Stimulated activated CD4-positive, alpha-beta T cell treated with anti-CD3 and anti-CD28 coated beads, Interleukin-15, amount 100 ng/mL, for 48 hours (primary cell): Measurements from ENCODE around the gene SYNGR2.

Source experiments
- DNase-seq, 2 donors: peaks; one replicate each; pipeline ENCODE4 v3.0.0-alpha.2; 2020; ENCODE audit warnings: low read depth in 2 of 2

Gene SYNGR2

DNA sequence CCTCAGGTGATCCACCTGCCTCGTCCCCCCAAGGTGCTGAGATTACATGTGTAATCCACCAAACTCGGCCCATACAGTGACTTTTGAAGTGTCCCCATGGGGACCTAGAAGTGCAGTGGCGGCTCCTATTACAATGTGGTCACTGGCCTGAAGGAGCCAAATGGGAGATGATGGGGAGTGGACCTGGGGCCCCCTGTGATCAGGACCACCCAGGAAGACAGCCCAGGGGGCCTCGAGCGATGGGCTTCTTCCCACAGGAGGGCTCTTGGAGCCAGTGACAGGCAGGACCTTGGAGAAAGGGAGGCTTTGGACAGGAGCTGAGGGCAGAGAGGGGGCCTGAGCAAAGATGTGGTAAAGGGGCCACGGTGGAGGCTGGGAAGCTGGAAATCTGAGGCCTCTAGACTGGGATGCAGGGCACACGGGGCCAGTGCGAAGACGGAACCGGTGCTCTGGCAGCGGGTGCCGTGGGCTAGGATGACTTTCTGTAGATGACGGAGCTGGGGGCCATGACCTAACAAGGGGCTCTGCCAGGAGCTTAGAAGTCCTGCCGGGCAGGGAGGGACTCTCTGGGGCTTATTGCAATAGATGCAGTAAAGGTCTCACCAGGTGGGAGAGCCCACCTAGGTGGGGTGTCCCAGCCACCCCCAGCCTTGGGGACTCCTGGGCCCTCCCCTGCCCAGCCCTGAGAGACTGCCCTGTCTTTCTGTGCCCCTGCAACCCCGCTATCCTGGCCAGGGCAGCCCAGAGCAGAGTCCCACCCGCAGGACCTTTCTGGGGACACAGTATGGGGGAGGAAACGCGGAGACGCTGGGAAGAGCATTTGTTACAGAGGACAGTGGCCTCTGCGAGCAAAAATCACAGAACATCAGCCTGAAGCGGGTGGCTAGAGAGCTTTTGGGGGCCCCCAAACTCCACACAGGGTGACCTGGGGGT lies 24.9 kb upstream of the SYNGR2 start:
- no peak for DNase-seq

DNA sequence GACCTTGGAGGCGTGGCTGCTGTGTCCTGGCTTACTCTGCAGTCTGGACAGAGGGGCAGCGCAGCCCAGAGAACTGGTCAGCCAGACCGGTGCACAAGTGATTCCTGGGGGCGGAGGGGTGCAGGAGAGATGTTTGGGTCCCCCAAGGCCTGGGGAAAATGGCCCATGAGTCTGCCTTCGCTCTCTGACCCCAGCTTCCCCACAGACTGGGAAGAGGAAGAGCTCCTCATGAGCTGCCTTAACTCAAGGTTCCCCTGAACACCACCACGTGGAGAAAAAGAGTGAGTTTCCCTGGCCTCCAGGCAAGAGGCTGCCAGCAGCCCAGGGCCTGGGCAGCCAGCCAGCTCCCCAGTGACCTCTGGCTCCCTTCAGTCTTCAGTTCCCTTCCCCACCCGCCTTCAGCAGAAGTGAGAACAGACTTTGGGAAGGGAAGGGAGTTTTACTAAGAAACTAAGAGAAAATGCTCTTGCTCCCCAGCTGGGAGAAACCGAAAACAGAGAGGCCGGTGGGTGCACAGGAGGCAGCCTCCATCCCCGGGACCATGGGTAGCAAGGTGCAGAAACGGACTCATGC lies 24.1 kb upstream of the SYNGR2 start:
- no peak for DNase-seq

DNA sequence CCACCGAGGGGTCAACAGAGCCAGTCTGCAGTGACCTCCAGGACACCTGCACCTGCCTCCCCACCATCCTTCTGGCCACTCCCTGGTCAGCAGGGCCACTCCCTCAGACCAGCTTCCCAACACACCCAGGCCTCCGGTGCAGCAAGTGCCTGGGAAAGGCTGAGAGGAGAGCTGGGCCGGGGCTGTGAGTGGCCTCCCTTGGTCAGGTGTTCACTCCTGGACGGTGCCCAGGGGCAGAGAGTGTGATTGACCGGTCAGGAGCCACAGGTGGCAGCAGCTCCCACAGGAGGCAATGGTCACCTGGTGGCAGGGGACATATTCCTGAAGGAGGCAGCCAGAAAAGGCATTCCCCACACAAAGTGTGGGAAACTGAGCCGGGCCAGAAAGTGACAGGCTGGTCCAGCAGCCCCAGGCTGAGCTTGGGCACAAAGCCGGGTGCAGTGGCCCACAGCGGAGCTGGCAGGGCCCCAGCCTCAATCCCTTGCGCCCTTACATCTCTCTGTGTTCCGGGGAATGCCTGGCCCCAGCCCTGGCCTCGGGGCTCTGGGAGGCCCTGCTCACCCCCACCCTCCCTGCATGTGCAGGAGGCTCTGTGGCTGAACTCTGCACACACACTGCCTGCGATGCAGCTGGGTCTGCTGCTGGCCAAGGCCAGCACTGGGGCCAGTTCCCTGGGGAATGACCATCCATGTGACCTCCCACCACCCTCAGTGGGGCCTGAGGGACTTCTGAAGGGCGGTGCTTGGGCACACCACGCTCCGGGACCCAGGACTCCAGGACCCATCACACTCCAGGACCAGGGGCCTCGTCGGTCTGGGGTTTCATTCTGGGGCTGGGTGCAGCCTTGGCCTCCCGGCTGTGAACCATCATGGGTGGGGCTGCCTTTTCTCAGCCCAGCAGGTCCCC lies 23.4 kb upstream of the SYNGR2 start:
- DNase-seq: no peak

DNA sequence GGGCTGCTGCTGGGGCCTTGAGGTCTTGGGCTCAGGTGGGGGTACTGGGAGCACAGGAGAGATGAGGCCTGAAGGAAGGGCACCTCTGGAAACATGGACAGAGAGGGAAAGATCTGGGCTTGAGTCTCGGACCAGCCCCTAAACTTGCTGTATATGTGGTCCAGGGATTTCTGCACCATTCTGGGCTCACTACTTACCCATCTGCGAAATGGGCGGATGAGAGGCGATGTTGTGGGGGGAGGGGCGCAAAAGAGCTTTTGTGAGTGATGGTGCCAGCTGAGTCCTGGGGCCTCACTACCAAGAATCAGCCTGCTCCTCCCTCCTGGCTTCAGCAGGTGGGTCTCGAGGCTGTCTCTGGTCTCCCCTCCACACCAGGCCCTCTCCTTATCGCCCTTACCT lies 21.9 kb upstream of the SYNGR2 start:
- no peak for DNase-seq

DNA sequence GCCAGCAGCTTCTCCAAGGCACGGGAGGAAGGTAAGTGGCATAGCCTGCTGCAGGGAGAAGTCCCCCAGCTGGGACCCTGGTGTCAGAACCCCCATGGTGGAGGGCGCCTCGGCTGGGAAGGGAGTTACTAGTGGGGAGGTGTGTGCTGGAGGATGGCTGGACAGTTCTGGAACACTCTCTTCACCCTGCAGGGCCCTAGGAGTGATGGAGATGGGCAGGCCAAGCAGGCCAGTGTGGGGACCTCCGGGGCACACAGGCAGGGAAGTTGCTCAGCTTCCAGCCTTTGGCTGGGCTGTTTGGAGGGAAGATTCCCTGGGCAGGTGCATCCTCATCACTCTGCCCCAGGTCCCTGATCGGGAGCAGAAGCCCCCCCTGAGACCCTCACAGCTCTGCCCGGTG lies 21.5 kb upstream of the SYNGR2 start:
- no peak for DNase-seq

DNA sequence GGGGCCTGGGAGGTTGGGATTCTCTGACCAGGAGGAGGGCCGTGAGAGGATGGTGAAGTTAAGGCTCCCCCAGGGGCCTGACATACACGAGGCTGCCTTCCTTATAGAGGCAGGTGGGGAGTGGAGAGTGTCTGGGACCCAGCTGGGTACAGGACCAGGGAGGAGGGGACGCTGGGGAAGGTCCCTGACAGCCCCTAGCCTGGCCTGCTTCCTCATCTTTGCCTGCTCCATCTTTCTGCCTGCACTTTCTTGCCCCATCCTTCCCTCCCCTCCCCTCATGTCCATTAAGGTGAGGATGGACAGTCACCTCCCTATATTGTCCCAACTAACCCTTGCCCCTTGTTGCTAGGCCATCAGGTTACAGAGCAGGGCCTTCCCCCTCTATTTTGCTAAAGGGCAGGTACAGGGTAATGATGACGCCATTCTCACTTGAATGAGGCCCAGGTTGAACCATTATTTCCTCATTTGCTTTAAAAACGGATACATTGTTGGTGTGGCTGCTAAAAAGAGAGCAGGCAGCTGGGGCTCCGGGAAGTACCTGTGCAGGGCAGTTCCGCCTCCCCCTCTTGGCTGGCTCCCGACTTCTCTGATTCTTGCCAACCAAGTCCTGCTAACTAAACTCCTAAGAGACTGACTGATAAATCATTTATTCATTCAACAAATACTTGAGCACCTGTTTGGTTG lies 20.9 kb upstream of the SYNGR2 start:
- no peak for DNase-seq

DNA sequence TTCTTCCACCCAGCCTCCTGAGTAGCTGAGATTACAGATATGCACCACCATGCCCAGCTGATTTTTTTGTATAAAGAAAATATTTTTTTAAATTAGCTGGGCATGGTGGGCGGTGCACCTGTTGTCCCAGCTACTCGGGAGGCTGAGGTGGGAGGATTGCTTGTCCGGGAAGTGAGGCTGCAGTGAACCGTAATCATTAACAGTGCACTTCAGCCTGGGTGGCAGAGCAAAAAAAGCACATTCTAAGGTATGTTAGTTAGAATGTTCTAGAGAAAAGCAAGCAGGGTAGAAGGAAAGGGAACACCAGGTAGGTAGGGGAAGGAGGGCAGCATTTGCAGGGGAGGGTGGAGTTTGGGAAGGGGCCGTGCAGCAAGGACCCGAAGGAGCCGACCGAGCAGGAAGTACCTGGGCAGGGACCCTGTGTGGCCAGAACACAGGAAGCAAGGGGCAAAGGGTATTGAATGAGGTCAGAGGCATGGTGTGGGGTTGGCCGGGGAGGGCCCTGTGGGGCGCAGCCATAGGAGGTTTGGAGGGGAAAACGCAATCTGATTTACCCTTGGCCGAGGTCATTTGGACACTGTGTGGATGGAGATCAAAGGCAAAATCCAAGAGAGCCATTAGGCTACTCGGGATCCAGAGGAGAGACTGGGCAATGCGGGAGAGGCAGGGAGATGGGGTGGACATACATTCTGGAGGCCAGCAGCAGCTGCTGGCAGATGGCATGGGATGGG lies 19.9 kb upstream of the SYNGR2 start:
- DNase-seq: no peak

DNA sequence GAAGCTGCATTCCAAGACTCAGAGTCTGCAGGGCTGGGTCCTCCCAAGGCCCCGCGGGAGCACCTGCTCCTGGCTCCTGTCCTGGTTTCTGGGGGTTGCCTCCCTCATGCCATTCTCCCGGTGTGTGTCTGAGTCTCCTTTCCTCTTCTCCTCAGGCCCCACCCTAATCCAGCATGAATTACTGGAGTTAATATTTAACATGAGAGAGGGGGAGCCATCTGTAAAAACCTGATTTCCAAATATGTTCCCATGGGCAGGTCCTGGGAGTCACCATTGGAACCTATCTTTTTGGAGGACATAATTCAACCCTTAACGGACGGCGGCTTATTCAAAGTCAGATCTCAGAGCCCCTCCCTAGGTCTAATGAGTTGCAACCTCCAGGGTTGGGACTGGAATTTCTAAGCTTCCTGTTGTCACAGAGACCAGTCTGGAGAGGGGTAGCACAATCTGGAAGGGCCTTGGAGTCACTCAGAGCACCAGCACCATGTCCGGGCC lies 16.8 kb upstream of the SYNGR2 start:
- DNase-seq: no peak

DNA sequence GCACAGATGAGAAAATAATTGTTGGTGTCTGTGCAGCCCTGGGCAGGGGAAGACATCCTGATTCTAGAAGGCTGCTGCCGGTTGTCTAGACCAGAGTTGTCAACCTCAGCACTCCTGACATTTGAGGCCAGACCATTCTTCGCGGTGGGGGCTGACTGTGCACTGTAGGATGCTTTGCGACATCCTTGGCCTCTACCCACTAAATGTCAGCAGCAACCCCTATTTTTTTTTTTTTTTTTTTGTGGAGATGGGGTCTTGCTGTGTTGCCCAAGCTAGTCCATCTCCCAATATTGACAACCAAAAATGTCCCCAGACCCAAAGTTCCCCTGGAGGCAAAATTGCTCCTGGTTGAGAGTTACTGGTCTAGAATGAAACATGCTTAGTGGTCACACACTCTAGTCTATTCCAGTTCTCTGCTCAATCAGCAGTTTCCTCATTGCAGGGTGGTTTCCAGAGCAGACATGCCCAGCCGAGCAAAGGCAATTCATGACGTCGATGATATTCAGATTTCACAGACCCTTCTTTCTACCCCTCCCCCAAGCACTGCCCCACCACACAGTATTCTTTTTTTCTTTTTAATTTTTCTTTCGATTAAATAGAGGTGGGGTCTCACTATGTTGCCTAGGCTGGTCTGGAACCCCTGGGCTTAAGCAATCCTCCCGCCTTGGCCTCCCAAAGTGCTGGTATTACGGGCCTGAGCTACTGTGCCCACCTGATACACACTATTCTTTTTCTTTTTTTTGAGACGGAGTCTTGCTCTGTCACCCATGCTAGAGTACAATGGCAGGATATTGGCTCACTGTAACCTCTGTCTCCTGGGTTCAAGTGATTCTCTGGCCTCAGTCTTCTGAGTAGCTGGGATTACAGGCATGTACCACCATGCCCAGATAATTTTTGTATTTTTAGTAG lies 13.2 kb upstream of the SYNGR2 start:
- no peak for DNase-seq

DNA sequence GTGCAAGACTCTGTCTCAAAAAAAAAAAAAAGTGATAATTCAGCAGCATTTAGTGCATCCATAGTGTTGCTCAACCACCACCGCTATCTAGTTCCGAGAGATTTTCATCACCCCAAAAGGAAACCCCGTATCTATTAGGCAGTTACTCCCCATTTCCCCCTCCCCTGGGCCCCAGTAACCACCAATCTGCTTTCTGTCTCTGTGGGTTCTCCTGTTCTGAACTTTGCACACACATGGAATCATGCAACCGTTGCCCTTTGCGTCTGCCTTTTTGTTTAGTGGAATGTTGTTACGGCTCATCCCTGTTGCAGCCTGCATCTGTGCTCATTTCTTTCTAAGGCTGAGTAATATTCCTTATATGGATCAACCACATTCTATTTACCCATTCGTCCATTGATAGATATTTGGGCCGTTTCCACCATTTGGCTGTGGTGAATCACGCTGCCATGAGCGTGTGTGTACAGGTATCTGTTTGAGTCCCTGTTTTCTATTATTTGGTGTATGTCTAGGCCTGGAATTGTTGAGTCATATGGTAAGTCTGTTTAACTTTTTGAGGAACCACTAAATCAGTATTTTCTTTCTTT lies 8.7 kb upstream of the SYNGR2 start:
- no peak for DNase-seq

DNA sequence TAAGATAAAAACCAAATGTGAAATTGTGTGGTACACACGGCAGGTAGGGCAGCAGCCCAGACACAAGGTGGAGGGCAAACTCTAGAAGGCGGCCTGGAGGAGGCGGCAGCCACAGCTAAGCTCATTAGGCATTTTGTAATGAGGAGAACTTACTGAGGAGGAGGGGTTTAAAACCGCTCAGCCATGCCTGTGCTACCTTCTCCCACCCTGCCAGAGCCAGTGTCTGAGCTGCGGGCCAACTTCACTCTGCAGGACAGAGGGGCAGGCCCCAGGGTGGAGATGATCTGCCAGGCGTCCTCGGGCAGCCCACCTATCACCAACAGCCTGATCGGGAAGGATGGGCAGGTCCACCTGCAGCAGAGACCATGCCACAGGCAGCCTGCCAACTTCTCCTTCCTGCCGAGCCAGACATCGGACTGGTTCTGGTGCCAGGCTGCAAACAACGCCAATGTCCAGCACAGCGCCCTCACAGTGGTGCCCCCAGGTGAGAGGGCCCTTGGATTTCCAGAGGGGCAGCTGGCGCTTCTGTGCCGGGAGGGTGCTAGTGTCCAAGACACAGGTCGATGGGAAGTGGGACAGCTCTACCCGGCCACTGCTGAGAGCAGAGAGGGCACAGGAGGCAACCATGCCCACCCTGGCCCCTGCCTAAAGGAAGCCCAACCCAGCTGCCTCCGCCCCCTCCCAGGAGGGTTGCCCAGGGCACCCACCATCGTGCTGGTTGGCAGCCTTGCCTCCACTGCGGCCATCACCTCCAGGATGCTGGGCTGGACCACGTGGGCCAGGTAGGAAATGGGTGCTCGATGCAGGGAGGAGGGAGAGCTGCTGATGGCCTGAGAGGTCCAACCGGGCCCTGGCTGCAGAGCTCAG lies 4.3 kb upstream of the SYNGR2 start:
- DNase-seq: no peak

DNA sequence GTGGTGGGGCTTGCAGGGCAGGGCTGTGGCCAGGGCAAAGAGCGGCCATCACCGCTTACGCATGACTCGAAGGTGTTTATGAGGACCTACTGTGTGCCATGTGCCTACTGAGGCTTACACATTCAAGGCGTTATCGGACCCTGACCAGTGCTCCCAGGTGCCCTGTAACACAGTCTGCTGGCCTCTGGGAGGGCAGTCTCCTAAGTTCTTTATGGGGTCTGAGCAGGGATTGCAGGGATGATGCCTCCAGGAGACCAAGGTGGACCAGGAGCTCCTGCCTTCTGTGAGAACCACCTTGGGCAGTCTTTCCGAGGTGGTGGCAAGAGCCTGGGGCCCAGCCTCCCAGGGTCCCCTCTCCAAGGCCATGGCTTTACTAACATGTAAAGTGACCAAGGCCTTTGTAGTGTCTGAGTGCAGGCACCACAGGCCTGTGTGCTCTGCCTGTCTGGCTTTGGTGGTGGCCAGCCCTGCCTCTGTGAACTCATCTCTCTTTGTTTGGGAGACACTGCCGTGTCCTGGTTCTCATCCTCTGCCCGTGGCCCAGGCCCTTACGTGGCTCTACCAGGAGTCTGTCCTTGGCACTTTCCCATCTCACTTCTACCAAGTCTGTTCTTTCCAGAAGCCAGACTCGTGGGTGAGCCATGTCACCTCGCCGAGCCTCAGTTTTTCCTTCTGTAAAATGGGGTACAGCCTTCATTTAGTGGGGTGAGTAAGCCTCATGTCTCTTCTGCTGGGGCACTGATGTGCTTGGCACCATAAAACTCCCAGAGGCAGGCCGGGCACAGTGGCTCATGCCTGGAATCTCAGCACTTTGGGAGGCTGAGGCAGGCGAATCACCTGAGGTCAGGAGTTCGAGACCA lies 3.4 kb upstream of the SYNGR2 start:
- no peak for DNase-seq

DNA sequence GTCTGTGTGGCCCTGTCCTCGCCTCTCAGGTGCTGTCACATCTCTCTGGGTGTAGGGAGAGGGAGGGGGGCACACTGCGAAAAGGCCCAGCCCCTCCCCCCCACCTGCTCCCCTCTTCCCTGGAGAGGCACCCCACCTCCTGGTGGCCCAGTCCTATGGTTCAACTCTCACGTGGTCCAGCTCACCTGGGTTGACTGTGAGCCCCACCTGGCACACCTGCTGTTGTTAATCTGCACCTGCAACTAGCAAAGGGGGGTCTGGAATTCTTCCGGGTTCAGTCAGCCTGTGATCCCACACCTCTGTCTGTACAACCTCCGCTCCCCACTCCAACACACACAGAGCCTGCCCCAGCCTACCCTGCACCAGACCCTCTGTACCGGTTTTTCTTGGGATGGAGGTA lies 2.0 kb upstream of the SYNGR2 start:
- DNase-seq: no peak

DNA sequence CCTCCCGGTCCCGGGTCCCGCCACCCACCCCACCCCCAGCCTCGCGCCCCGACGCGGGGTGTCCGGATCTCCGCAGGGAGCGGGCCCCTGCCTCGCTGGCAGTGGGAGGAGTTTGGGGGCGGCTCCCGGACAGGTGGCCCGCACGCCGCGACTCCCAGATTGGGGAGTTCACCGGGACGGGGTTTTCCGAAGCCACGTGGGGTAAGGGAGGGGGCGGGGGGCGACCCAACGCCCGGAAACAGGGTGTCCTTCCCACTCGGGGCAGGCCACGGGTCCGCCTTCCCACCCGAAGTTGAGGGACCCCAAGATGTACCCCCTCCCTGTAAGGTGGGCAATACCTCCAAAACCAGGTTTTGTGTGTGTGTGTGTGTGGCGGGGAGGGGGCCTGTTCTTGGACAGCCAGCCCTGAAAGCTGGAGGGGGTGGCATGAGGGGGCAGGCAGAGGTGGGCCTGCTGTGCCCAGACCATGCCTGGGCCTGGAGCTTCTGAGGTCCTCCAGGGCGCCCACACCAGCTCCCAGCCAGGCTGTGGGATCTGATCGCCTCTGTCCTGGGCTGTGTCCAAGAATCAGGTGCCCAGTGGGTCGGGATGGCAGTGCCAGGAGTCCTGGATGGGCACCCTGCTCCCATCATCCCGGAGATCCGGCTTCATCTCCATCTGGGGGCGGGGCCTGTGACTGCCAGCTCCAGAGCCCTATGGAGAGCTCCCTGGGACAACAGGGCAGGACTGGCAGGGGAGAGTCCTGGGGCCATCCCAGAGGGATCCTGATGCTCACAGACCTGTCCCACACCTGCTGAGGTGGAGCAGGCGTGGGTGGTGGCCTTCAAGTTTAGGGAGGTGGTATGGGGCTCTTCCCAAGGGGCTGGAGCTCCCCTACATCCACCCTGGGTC lies 767 bp downstream of the SYNGR2 start:
- peak in 1 of 2 donors; percentile 53 for DNase-seq

DNA sequence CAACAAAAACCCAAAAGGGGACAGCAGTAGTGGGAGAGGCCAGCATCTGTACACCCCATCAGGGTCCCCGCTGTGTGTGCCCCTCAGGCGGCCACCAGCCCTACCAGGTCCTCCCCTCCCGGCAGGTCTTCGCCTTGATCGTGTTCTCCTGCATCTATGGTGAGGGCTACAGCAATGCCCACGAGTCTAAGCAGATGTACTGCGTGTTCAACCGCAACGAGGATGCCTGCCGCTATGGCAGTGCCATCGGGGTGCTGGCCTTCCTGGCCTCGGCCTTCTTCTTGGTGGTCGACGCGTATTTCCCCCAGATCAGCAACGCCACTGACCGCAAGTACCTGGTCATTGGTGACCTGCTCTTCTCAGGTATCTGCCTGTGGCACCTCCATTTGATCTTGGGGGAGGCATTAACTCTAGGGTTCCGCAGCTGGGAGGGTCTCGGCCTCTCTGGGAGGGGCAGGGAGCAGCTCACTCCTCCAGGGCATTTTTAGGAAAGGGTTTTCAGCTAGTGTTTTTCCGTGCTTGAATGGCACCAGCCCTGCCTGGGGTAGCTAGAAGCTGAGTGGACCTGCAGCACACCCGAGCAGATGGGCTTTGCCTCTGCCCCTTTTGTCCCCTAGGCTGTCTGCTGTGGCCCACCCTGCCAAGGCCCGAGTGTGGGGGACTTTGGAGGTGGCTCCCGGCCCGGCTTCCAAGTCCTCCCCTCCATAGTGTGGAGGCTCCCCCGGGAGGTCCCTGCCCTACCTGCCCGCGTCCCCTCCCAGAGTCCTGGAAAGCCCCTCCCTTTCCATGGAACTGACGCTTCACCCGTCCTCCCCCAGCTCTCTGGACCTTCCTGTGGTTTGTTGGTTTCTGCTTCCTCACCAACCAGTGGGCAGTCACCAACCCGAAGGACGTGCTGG lies 2.6 kb downstream of the SYNGR2 start:
- DNase-seq: no peak
